DND-41 (cell line): Measurements from ENCODE around the gene KRT82.

Experiments used
- CTCF ChIP-seq: IDR thresholded peaks from 2 replicates; pipeline ENCODE4 v1.5.1; 2012; ENCODE audit warnings: borderline replicate concordance, low read length, moderate library complexity, mild to moderate bottlenecking; ENCODE audit not compliant: poor library complexity, severe bottlenecking; ENCODE audit errors: extremely low read depth
- EZH2 ChIP-seq: IDR thresholded peaks from 3 replicates; pipeline ENCODE4 v1.6.1; 2012; ENCODE audit warnings: borderline replicate concordance, low read depth, mild to moderate bottlenecking, moderate library complexity, low read length, inconsistent platforms; ENCODE audit not compliant: severe bottlenecking

- TF ChIP-seq CTCF (no peak), EZH2 (no peak)
These were observed 5.2 kb downstream of the KRT82 start for GRCh38 chr12:52400906-52401305.
